ENCODE results near the gene NPY. TPM values are rescaled to one million over a fixed set of nuclear protein-coding genes. Genes with fewer than 3 reads are reported as not detected.

The NPY gene
- not detected in 2 replicates for total RNA-seq

DNA sequence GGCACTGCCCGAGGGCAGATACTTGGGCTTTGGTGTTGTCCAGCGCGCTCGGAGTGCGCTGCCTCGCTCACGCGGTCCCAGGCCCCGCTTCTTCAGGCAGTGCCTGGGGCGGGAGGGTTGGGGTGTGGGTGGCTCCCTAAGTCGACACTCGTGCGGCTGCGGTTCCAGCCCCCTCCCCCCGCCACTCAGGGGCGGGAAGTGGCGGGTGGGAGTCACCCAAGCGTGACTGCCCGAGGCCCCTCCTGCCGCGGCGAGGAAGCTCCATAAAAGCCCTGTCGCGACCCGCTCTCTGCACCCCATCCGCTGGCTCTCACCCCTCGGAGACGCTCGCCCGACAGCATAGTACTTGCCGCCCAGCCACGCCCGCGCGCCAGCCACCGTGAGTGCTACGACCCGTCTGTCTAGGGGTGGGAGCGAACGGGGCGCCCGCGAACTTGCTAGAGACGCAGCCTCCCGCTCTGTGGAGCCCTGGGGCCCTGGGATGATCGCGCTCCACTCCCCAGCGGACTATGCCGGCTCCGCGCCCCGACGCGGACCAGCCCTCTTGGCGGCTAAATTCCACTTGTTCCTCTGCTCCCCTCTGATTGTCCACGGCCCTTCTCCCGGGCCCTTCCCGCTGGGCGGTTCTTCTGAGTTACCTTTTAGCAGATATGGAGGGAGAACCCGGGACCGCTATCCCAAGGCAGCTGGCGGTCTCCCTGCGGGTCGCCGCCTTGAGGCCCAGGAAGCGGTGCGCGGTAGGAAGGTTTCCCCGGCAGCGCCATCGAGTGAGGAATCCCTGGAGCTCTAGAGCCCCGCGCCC is at the start of gene NPY:
Gene NPY (plus strand): TSS at position 294 of the 802 bp plus-strand sequence. CDS start 1,051 bp downstream, outside the sequence.

Measured in aortic smooth muscle cell (primary cell).